WTC11 (cell line): ENCODE measurements around the gene KDM4E. TPM values are rescaled to one million over a fixed set of nuclear protein-coding genes. Genes with fewer than 3 reads are reported as not detected.
"Not testable (repeated sequence)": the region's sequence is repeated elsewhere in the genome, so short reads cannot be mapped to it uniquely, and the experiment has no call there.

Source experiments
- ATAC-seq: fragments of 200-7000 bp; cut with Tn5 transposase; 2 replicates; pipeline ENCODE4 v1.10.0; 2021; ENCODE audit warnings: mild to moderate bottlenecking, moderate library complexity
- CTCF ChIA-PET: fragments of 300-600 bp; sonication (Branson Sonifier 250); formaldehyde crosslinking; loops from one replicate; lab custom pipeline; 2021; ENCODE audit warnings: antibody characterized with exemption; lab: Charles Lee
- POLR2A ChIA-PET: fragments of 350-600 bp; sonication (Branson Sonifier 250); formaldehyde crosslinking; loops from one replicate; lab custom pipeline; 2021; ENCODE audit warnings: antibody characterized with exemption; lab: Charles Lee
- DNase-seq: peaks from one replicate; pipeline ENCODE4 v3.0.0; 2021; ENCODE audit warnings: low spot score
- H3K27ac Mint-ChIP-seq: 2 replicates; pipeline ENCODE4 v1.8.0; 2021; ENCODE audit warnings: mixed read lengths
- H3K27me3 Mint-ChIP-seq: 2 replicates; pipeline ENCODE4 v1.8.0; 2021; ENCODE audit warnings: low read depth, mild to moderate bottlenecking, moderate library complexity, mixed read lengths
- H3K36me3 Mint-ChIP-seq: 2 replicates; pipeline ENCODE4 v1.8.0; 2021; ENCODE audit warnings: mixed read lengths
- H3K4me1 Mint-ChIP-seq: 2 replicates; pipeline ENCODE4 v1.8.0; 2022; ENCODE audit warnings: mixed read lengths
- H3K4me3 Mint-ChIP-seq: 2 replicates; pipeline ENCODE4 v1.8.0; 2021; ENCODE audit warnings: mild to moderate bottlenecking, moderate library complexity, mixed read lengths
- H3K9me3 Mint-ChIP-seq: 2 replicates; pipeline ENCODE4 v1.8.0; 2021; ENCODE audit warnings: mixed read lengths
- AFF4 ChIP-seq: sonication (generic); formaldehyde crosslinking; IDR thresholded peaks from 2 replicates; pipeline ENCODE4 v1.8.1; 2023; ENCODE audit warnings: mild to moderate bottlenecking, missing genetic modification reagents, borderline replicate concordance
- ATF2 ChIP-seq: sonication (generic); formaldehyde crosslinking; IDR thresholded peaks from 2 replicates; pipeline ENCODE4 v1.8.1; 2022; ENCODE audit warnings: low read depth, missing genetic modification reagents, borderline replicate concordance
- CREB1 ChIP-seq: sonication (generic); formaldehyde crosslinking; IDR thresholded peaks from 2 replicates; pipeline ENCODE4 v1.8.0; 2023; ENCODE audit warnings: mild to moderate bottlenecking, missing genetic modification reagents
- E2F5 ChIP-seq: sonication (generic); formaldehyde crosslinking; IDR thresholded peaks from 2 replicates; pipeline ENCODE4 v1.8.1; 2022; ENCODE audit warnings: mild to moderate bottlenecking, moderate library complexity, missing genetic modification reagents
- MYBL2 ChIP-seq: sonication (generic); formaldehyde crosslinking; IDR thresholded peaks from 2 replicates; pipeline ENCODE4 v1.8.1; 2023; ENCODE audit warnings: mild to moderate bottlenecking, moderate library complexity, missing genetic modification reagents
- NR2C2 ChIP-seq: sonication (generic); formaldehyde crosslinking; IDR thresholded peaks from 2 replicates; pipeline ENCODE4 v1.8.0; 2022; ENCODE audit warnings: mild to moderate bottlenecking, missing genetic modification reagents
- RORB ChIP-seq: fragments of 250-450 bp; sonication (Bioruptor Pico); IDR thresholded peaks from 2 replicates; pipeline ENCODE4 v1.9.0; 2021; ENCODE audit warnings: mild to moderate bottlenecking
- SMAD3 ChIP-seq: sonication (generic); formaldehyde crosslinking; IDR thresholded peaks from 2 replicates; pipeline ENCODE4 v1.8.0; 2022; ENCODE audit warnings: missing genetic modification reagents, mild to moderate bottlenecking, borderline replicate concordance
- TEAD4 ChIP-seq: sonication (generic); formaldehyde crosslinking; IDR thresholded peaks from 2 replicates; pipeline ENCODE4 v1.8.0; 2022; ENCODE audit warnings: mild to moderate bottlenecking, missing genetic modification reagents
- ZMAT4 ChIP-seq: fragments of 250-450 bp; sonication (Bioruptor Pico); IDR thresholded peaks from 2 replicates; pipeline ENCODE4 v1.9.0; 2021; ENCODE audit warnings: mild to moderate bottlenecking
- ZSCAN18 ChIP-seq: fragments of 250-450 bp; sonication (Bioruptor Pico); IDR thresholded peaks from 2 replicates; pipeline ENCODE4 v2.1.2; 2022; ENCODE audit warnings: mild to moderate bottlenecking, moderate library complexity
- total RNA-seq: library from RNA; stranded (reverse); gene quantifications from 3 replicates; pipeline ENCODE4 v1.2.3, GENCODE V29; 2021
- TF ChIP-seq, protein P1 (sequence below): sonication (generic); formaldehyde crosslinking; IDR thresholded peaks from 2 replicates; pipeline ENCODE4 v1.8.1; 2023; ENCODE audit warnings: mild to moderate bottlenecking, missing genetic modification reagents

Gene KDM4E
- total RNA-seq, 1 experiment from 2014 or later, result not detected

DNA sequence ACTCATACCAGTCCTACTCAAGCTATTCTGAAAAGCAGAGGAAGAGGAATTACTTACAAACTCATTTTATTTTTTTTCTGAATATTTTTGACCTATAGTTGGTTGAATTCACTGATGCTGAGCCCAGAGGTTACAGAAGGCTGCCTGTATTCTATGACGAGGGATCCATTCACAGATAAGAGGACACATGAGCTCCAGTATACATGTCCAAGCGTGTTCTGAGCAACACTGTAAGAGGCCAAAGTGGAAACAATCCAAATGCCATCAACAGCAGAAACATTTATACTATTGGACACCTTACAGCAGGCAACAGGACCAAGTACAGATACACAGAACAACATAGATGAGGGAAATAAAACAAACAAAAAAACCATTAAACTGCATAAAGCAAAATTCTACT lies 10.3 kb downstream of the KDM4E start (continued):
- TF ChIP-seq E2F5 (CRISPR knock-in tag) (no peak), MYBL2 (CRISPR knock-in tag) (no peak), ZSCAN18 (no peak)
- TF ChIP-seq, protein P1, sequence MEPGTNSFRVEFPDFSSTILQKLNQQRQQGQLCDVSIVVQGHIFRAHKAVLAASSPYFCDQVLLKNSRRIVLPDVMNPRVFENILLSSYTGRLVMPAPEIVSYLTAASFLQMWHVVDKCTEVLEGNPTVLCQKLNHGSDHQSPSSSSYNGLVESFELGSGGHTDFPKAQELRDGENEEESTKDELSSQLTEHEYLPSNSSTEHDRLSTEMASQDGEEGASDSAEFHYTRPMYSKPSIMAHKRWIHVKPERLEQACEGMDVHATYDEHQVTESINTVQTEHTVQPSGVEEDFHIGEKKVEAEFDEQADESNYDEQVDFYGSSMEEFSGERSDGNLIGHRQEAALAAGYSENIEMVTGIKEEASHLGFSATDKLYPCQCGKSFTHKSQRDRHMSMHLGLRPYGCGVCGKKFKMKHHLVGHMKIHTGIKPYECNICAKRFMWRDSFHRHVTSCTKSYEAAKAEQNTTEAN (CRISPR knock-in tag), result no peak

DNA sequence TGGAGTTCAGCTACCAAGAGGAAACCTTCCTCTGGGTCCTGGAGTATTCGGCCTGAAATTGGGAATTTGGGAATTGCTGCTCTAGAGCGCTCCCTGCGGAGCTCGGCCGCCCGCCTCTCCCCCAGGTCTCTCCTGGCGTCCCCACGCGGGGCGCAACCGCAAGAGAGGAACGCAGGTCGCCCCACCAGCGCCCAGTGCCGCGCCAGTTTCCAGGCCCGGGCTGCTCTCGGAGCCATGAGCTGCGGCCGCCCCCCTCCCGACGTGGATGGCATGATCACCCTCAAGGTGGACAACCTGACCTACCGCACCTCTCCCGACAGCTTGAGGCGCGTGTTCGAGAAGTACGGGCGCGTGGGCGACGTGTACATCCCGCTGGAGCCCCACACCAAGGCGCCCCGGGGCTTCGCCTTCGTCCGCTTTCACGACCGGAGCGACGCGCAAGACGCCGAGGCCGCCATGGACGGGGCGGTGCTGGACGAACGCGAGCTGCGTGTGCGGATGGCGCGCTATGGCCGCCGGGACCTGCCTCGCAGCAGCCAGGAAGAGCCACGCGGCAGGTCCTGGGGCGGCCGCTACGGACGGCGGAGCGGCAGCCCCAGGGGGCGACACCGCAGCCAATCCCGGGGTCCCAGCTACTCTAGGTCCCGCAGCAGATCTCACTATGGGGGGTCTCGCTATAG lies 12.4 kb downstream of the KDM4E start:
- CTCF ChIA-PET, DNase-seq, H3K27ac Mint-ChIP-seq, H3K4me1 Mint-ChIP-seq, H3K27me3 Mint-ChIP-seq, POLR2A ChIA-PET, H3K4me3 Mint-ChIP-seq, H3K9me3 Mint-ChIP-seq, ATAC-seq, H3K36me3 Mint-ChIP-seq: not testable (repeated sequence)

GRCh38 chr11:95042239-95042638 lies 17.2 kb downstream of the KDM4E start:
- H3K36me3 Mint-ChIP-seq, result no peaks in the 10 kb centered on the region
- TF ChIP-seq AFF4 (no peak), MYBL2 (CRISPR knock-in tag) (no peak), SMAD3 (CRISPR knock-in tag) (no peak), NR2C2 (CRISPR knock-in tag) (no peak), RORB (no peak), ATF2 (no peak), TEAD4 (CRISPR knock-in tag) (no peak), ZMAT4 (CRISPR knock-in tag) (no peak), CREB1 (CRISPR knock-in tag) (no peak)
- TF ChIP-seq, all 79 proteins: peak for 0
- ChIA-PET POLR2A (no interaction called here), CTCF (no interaction called here)
- Mint-ChIP-seq H3K9me3 (peaks cover 4% of the 10 kb centered on the region; the same call in 1 of the 2 replicates), H3K27me3 (peaks cover 9% of the 10 kb centered on the region; the same call in 1 of the 2 replicates), H3K27ac (no peak overlapping the region), H3K4me3 (no peak overlapping the region), H3K4me1 (no peaks in the 10 kb centered on the region)
- ATAC-seq, result no peak
- DNase-seq, result no peak
